HG02885 (cell line): ENCODE results near the gene NF1.
"Not testable (repeated sequence)": the region's sequence is repeated elsewhere in the genome, so short reads cannot be mapped to it uniquely, and the experiment has no call there.

Source experiments
- ATAC-seq: cut with Tn5 transposase; IDR thresholded peaks from one replicate; pipeline ENCODE4 v1.9.1; 2021; ENCODE audit warnings: mild to moderate bottlenecking; ENCODE audit not compliant: unreplicated experiment, poor library complexity

The NF1 gene

GRCh38 chr17:31074772-31075555 lies 19.8 kb upstream of the NF1 start:
- ATAC-seq, result no peak

DNA sequence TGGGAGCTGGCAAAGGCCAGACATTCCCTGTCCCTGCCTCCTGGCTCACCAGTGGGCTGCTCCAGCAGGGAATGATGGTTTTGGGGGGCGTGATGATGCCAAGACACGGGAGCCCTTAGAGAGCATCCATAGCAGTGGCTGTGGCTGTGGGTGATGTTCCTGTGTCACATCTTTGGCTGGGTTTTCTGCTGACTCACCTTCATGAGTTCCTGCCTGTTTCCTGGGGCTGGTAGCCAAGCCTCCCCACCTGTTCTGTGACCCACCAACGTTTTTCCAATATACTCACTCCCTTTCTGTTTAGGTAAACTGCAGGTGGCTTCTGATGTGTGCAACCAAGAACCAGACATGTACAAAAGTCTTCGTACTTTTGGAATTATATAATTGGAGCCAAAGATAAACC lies 16.5 kb upstream of the NF1 start:
- ATAC-seq, result no peak

DNA sequence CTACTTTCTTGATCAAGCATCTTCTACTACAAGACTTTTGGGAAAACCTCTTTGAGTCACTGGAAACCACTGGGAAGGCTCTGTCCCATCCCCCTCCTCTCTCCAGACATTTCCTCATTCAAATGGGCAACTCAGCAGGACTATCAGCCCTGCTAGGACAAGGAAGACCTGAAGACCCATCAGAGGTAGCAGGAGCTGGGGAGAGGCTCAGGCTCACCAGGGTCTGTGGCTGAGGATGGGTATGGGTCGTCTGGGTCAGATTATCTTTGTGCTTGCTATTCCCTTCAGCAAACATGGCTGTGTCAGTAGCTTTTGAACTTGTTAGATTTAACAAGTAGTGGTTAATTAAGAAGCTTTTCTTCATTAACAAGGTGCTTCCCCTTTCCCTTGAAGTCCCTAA lies 15.0 kb upstream of the NF1 start:
- no peak for ATAC-seq

GRCh38 chr17:31085563-31085962 lies 9.2 kb upstream of the NF1 start:
- ATAC-seq, result no peak

GRCh38 chr17:31089471-31089870 lies 5.3 kb upstream of the NF1 start:
- no peak for ATAC-seq

DNA sequence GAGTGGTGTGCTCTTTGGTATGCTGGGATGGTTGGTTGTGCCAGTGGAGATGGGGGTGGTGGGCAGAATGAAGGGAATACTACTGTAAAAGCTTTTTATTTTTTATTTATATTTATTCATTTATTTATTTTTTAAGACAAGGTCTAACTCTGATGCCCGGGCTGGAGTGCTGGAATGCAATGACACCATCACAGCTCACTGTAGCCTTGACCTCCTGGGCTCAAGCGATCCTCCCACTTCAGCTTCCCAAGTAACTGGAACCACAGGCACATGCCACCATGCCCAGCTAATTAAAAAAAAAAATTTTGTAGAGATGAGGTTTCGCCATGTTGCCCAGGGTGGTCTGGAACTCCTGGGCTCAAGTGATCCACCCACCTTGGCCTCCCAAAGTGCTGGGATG lies 4.1 kb upstream of the NF1 start:
- not testable (repeated sequence) for ATAC-seq

DNA sequence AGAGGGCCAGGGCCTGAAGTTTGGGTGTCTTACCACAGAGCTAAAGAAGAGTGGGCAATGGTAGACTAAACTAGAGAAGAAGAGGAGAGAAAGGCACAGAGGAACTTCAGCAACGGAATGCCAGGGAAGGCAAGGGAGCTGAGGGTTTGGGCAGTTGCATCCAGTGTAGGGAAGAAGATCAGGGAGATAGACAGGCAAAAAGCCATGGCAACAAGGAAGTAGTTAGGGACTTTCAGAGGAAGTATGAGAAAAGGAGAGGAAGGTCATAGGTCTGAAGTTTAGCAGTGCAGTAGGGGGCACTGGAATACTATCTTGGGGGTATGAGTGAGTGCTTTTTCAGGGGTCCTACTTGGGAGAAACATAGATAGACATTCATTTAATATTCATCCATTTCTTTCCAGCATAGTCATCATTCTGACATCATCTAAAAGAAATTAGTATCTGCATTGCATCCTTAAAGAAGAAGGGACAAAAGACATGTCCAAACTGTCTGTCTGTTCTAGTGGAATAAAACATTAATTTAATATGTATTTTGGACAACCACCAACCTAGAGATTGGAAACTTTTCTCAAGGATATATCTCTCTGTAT lies 2.2 kb upstream of the NF1 start:
- ATAC-seq, result no peak

- no peak for ATAC-seq
Measured at GRCh38 chr17:31093866-31094599, 744 bp upstream of the NF1 start.

DNA sequence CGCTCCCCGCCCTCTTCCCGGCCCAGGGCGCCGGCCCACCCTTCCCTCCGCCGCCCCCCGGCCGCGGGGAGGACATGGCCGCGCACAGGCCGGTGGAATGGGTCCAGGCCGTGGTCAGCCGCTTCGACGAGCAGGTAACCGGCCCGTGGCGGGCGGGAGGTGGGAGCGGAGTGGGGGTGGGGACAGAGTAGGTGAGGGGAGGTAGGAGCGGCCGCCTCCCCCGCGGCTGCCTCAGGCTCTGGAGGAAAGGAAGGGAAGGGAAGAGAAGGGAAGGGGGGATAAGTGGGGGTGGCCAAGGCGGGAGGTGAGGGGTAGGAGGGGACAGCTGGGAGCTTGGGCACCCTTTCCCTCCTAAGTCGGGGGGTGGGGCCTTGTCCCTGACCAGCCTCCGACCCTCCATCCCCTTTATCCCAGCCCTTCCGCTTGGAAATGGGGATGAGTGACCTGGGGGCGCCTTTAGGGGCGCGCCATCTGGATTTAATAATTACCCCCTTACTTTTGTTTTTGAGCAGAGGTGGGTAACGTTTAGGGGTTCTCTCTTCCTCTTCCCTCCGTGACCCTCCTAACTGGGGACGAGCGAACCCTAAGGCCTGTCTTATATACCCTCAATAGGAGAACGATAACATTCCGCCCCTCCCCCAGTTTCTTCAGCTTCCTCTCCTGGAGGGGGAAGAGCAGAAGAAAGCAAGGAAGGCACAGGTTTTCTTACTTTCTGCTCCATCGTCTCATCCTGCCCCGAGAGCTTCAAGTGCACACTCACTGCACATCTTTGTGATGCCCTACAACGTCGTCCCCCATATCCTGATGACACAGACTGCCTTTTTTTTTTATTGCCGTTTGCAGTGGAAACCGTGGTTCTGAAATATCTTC lies 694 bp downstream of the NF1 start:
- peak; percentile 19 for ATAC-seq

- ATAC-seq, result no peak
Measured at GRCh38 chr17:31096106-31096436, 1.3 kb downstream of the NF1 start.

DNA sequence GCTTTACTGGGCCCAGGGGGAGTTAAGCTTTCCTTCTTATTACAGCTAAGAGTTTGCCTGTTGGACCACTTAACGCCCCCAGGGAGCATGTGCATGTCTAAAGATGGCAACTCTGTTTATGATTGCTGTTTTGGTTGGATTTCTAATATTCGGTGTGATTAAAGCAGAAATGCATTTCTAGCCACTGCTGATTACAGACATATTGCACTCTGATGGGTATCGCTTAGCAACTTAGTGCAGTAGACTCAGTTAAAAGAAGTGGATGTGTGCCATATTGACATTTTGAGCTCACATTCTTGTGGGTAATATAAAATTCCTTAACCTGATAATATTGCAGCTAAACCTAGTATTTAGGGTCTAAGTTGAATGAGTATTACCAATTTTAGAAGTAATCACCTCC lies 4.2 kb downstream of the NF1 start:
- no peak for ATAC-seq

GRCh38 chr17:31100840-31101459 lies 6.2 kb downstream of the NF1 start:
- ATAC-seq, result no peak

DNA sequence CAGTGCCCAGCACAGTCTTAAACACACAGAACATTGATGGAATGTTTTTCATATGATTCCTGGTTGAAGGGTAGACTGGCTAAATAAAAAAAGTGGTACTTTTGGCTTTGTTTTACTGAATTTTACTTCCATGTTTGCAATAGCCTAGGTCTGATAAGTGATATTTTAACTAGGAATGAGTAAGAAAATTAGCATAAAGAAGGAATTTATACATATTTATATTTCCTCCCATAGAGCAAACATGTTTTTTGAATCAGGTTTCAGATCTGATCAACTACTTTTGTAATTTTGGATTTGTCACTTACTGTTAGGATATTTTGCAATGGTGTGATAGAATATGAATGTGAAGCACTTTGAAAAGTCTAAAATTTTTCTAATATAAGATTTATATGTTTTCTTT lies 7.2 kb downstream of the NF1 start:
- no peak for ATAC-seq

GRCh38 chr17:31105991-31106390 lies 11.2 kb downstream of the NF1 start:
- no peak for ATAC-seq

- ATAC-seq, result no peak
Measured at GRCh38 chr17:31111183-31111582, 16.4 kb downstream of the NF1 start.

DNA sequence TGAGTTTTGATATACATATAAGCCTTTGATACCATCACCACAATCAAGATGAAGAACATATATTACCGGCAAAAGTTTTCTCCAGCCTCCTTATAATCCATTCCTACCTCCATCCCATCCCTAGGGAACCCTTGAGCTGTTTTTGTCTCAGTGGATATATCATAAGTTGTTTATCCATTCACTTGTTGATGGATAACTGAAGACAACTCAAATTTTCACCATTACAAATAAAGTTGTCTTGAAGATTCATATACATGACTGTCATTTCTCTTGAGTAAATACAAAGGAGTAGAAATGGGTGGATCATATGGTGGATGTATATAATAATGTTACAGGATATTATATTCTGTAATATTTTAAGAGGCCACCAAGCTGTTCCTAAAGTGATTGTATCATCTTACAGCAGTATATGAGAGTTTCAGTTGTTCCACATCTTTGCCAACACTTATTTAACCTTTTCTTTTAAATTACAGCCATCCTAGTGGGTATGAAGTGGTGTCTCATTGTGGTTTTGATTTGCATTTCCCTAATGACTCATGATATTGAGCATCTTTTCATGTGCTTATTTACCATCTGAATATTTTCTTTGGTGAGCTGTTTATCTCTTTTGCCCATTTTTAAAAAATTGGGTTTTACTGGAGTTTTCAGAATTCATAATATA lies 17.4 kb downstream of the NF1 start:
- no peak for ATAC-seq

DNA sequence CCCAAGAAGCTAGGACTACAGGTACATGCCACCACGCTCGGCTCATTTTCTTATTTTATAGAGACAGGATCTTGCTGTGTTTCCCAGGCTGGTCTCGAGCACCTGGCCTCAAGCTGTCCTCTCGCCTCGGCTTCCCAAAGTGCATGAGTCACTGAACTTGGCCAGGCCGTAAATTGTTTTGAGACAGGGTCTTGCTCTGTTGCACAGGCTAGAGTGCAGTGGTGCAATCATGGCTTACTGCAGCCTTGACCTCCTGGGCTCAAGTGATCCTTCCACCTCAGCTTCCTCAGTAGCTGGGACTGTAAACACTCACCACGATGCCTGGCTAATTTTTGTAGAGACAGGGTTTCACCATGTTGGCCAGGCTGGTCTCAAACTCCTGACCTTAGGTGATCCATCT lies 18.6 kb downstream of the NF1 start:
- not testable (repeated sequence) for ATAC-seq

DNA sequence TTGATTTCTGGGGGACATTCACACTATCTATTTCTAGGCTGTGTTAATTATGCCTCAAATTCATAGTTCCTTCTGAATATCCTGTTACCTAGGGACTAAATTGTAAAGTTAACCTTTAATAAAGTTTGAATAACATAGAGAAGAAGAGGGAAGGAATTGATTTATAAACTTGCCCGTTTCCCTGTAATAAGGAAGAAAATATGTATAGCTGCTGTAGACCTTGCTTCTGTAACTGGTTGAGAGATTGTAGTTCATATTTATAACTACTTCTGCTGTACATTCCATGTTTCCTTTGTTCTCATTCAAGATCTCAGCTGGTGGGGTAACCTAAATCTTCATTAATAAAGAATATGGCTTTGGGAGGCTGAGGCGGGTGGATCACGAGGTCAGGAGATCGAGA lies 19.2 kb downstream of the NF1 start:
- no peak for ATAC-seq

GRCh38 chr17:31114956-31115555 lies 20.3 kb downstream of the NF1 start:
- ATAC-seq, result no peak
